ENCODE measurements around the gene PLA2G12B.

GRCh38 chr10:72889391-72889831 is 65.2 kb downstream of the PLA2G12B start:
- no peak for TF ChIP-seq CREB1 (IDR thresholded peaks at IDR 0.05; ENCODE audit: low read depth)
- TF ChIP-seq FOXM1 (IDR thresholded peaks at IDR 0.05; ENCODE audit: borderline replicate concordance, low read depth): no peak
